Measurements from ENCODE around the gene IGF1R.

The IGF1R gene

DNA sequence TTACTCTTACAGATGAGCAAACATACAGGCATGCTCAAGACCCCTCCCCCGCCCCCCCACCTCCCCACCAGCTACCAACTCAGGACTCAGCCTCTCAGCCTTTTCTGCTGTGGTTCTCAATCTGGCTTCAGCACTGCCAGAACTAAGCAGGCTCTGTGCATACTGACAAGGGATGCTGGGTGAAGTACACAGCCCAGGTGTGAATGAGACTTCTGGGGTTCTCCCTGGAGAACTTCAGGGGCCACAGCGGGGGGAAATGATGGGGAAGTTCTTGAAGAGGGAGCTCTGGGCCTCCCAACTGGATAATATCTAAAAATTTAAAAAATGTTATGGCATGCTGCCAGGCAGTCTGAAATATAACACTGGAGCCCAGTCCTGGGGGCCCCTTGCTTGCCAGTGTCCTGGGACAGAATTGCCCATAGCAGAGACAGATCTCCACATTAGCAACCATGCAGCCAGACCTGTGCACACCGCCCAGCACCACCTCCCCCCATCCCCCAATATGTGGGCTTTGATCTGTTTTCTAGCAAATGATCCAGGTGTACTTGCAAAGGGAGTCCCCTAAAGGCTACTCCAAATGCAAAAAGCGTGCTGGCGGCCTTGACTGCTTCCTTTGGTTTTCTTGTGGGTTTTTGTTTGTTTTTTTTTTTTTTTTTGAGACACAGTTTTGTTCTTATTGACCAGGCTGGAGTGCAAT lies 317.9 kb downstream of the IGF1R start:
- no peak overlapping the region for H3K4me3 ChIP-seq (ENCODE audit: low read depth in 1 of 2, low read length in 2 of 2)
- H3K27ac ChIP-seq (ENCODE audit: low read depth, low read length), result no peak overlapping the region
- no peaks in the 10 kb centered on the region for H3K4me1 ChIP-seq (ENCODE audit: control insufficient read depth in 1 of 2, insufficient read depth in 2 of 2, low read length in 2 of 2)
- peaks cover 4 to 11% of the 10 kb centered on the region in 2 donors for H3K9me3 ChIP-seq (ENCODE audit: control insufficient read depth in 1 of 2, low read length in 2 of 2)
- H3K27me3 ChIP-seq (ENCODE audit: control insufficient read depth in 1 of 2, insufficient read depth in 2 of 2, low read length in 2 of 2), result no peaks in the 10 kb centered on the region
- peaks cover 8 to 16% of the 10 kb centered on the region in 2 donors for H3K36me3 ChIP-seq (ENCODE audit: control insufficient read depth in 1 of 2, insufficient read depth in 2 of 2, low read length in 2 of 2)
- H3K9ac ChIP-seq (ENCODE audit: low read depth in 1 of 2, low read length in 2 of 2), result no peak overlapping the region

- H3K9ac ChIP-seq (ENCODE audit: low read depth in 1 of 2, low read length in 2 of 2), result no peak overlapping the region
- peaks cover 0 to 7% of the 10 kb centered on the region in 2 donors for H3K36me3 ChIP-seq (ENCODE audit: control insufficient read depth in 1 of 2, insufficient read depth in 2 of 2, low read length in 2 of 2)
- no peaks in the 10 kb centered on the region for H3K27me3 ChIP-seq (ENCODE audit: control insufficient read depth in 1 of 2, insufficient read depth in 2 of 2, low read length in 2 of 2)
- no peaks in the 10 kb centered on the region for H3K4me1 ChIP-seq (ENCODE audit: control insufficient read depth in 1 of 2, insufficient read depth in 2 of 2, low read length in 2 of 2)
- H3K27ac ChIP-seq (ENCODE audit: low read depth, low read length), result no peak overlapping the region
- no peak overlapping the region for H3K4me3 ChIP-seq (ENCODE audit: low read depth in 1 of 2, low read length in 2 of 2)
- peaks cover 0 to 3% of the 10 kb centered on the region in 2 donors for H3K9me3 ChIP-seq (ENCODE audit: control insufficient read depth in 1 of 2, low read length in 2 of 2)
Measured at GRCh38 chr15:98967096-98967495, 318.8 kb downstream of the IGF1R start.

- no peaks in the 10 kb centered on the region for H3K36me3 ChIP-seq (ENCODE audit: control insufficient read depth in 1 of 2, insufficient read depth in 2 of 2, low read length in 2 of 2)
- no peaks in the 10 kb centered on the region for H3K9me3 ChIP-seq (ENCODE audit: control insufficient read depth in 1 of 2, low read length in 2 of 2)
- H3K27ac ChIP-seq (ENCODE audit: low read depth, low read length), result no peak overlapping the region
- no peak overlapping the region for H3K9ac ChIP-seq (ENCODE audit: low read depth in 1 of 2, low read length in 2 of 2)
- H3K4me1 ChIP-seq (ENCODE audit: control insufficient read depth in 1 of 2, insufficient read depth in 2 of 2, low read length in 2 of 2), result no peaks in the 10 kb centered on the region
- H3K27me3 ChIP-seq (ENCODE audit: control insufficient read depth in 1 of 2, insufficient read depth in 2 of 2, low read length in 2 of 2), result no peaks in the 10 kb centered on the region
- H3K4me3 ChIP-seq (ENCODE audit: low read depth in 1 of 2, low read length in 2 of 2), result no peak overlapping the region
Measured at GRCh38 chr15:98967916-98968315, 319.6 kb downstream of the IGF1R start.

- H3K9ac ChIP-seq (ENCODE audit: low read depth in 1 of 2, low read length in 2 of 2), result no peak overlapping the region
- no peaks in the 10 kb centered on the region for H3K36me3 ChIP-seq (ENCODE audit: control insufficient read depth in 1 of 2, insufficient read depth in 2 of 2, low read length in 2 of 2)
- no peak overlapping the region for H3K4me3 ChIP-seq (ENCODE audit: low read depth in 1 of 2, low read length in 2 of 2)
- no peaks in the 10 kb centered on the region for H3K27me3 ChIP-seq (ENCODE audit: control insufficient read depth in 1 of 2, insufficient read depth in 2 of 2, low read length in 2 of 2)
- H3K9me3 ChIP-seq (ENCODE audit: control insufficient read depth in 1 of 2, low read length in 2 of 2), result no peaks in the 10 kb centered on the region
- no peaks in the 10 kb centered on the region for H3K4me1 ChIP-seq (ENCODE audit: control insufficient read depth in 1 of 2, insufficient read depth in 2 of 2, low read length in 2 of 2)
- H3K27ac ChIP-seq (ENCODE audit: low read depth, low read length), result no peak overlapping the region
Measured at GRCh38 chr15:98968576-98968975, 320.2 kb downstream of the IGF1R start.

GRCh38 chr15:98969126-98969735 lies 320.9 kb downstream of the IGF1R start:
- Histone ChIP-seq H3K9ac (ENCODE audit: low read depth in 1 of 2, low read length in 2 of 2) (no peak overlapping the region), H3K36me3 (ENCODE audit: control insufficient read depth in 1 of 2, insufficient read depth in 2 of 2, low read length in 2 of 2) (no peaks in the 10 kb centered on the region), H3K27ac (ENCODE audit: low read depth, low read length) (no peak overlapping the region), H3K4me1 (ENCODE audit: control insufficient read depth in 1 of 2, insufficient read depth in 2 of 2, low read length in 2 of 2) (no peaks in the 10 kb centered on the region), H3K27me3 (ENCODE audit: control insufficient read depth in 1 of 2, insufficient read depth in 2 of 2, low read length in 2 of 2) (no peaks in the 10 kb centered on the region), H3K9me3 (ENCODE audit: control insufficient read depth in 1 of 2, low read length in 2 of 2) (no peaks in the 10 kb centered on the region), H3K4me3 (ENCODE audit: low read depth in 1 of 2, low read length in 2 of 2) (no peak overlapping the region)

GRCh38 chr15:98970799-98971198 lies 322.5 kb downstream of the IGF1R start:
- Histone ChIP-seq H3K9me3 (ENCODE audit: control insufficient read depth in 1 of 2, low read length in 2 of 2) (no peaks in the 10 kb centered on the region), H3K36me3 (ENCODE audit: control insufficient read depth in 1 of 2, insufficient read depth in 2 of 2, low read length in 2 of 2) (no peaks in the 10 kb centered on the region), H3K27ac (ENCODE audit: low read depth, low read length) (no peak overlapping the region), H3K4me1 (ENCODE audit: control insufficient read depth in 1 of 2, insufficient read depth in 2 of 2, low read length in 2 of 2) (no peaks in the 10 kb centered on the region), H3K9ac (ENCODE audit: low read depth in 1 of 2, low read length in 2 of 2) (no peak overlapping the region), H3K27me3 (ENCODE audit: control insufficient read depth in 1 of 2, insufficient read depth in 2 of 2, low read length in 2 of 2) (no peaks in the 10 kb centered on the region), H3K4me3 (ENCODE audit: low read depth in 1 of 2, low read length in 2 of 2) (no peak overlapping the region)

DNA sequence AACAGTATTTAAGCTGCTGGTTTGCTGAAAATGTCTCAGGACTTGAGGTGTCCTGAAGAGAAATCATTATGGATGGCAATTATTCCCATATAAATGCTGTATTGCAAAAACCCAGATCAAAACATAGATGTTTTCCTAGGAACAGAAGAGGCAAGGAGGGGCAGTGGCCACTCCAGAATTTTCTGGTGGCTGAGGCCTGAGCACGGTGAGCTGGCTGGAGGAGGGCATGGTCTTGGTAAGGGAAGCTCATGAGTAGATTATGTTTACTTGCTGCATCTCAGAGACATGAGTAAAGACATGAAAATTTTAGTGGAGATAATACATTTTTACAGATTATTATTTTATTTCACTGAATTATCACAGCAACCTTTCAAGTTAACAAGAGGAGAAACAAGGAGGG lies 328.2 kb downstream of the IGF1R start:
- Histone ChIP-seq H3K36me3 (ENCODE audit: control insufficient read depth in 1 of 2, insufficient read depth in 2 of 2, low read length in 2 of 2) (no peaks in the 10 kb centered on the region), H3K27ac (ENCODE audit: low read depth, low read length) (no peak overlapping the region), H3K27me3 (ENCODE audit: control insufficient read depth in 1 of 2, insufficient read depth in 2 of 2, low read length in 2 of 2) (no peaks in the 10 kb centered on the region), H3K9ac (ENCODE audit: low read depth in 1 of 2, low read length in 2 of 2) (no peak overlapping the region), H3K4me1 (ENCODE audit: control insufficient read depth in 1 of 2, insufficient read depth in 2 of 2, low read length in 2 of 2) (no peaks in the 10 kb centered on the region), H3K9me3 (ENCODE audit: control insufficient read depth in 1 of 2, low read length in 2 of 2) (no peaks in the 10 kb centered on the region), H3K4me3 (ENCODE audit: low read depth in 1 of 2, low read length in 2 of 2) (no peak overlapping the region)

GRCh38 chr15:98977441-98977840 lies 329.1 kb downstream of the IGF1R start:
- Histone ChIP-seq H3K36me3 (ENCODE audit: control insufficient read depth in 1 of 2, insufficient read depth in 2 of 2, low read length in 2 of 2) (no peaks in the 10 kb centered on the region), H3K9me3 (ENCODE audit: control insufficient read depth in 1 of 2, low read length in 2 of 2) (no peaks in the 10 kb centered on the region), H3K4me1 (ENCODE audit: control insufficient read depth in 1 of 2, insufficient read depth in 2 of 2, low read length in 2 of 2) (no peaks in the 10 kb centered on the region), H3K27me3 (ENCODE audit: control insufficient read depth in 1 of 2, insufficient read depth in 2 of 2, low read length in 2 of 2) (no peaks in the 10 kb centered on the region), H3K4me3 (ENCODE audit: low read depth in 1 of 2, low read length in 2 of 2) (no peak overlapping the region), H3K27ac (ENCODE audit: low read depth, low read length) (no peak overlapping the region), H3K9ac (ENCODE audit: low read depth in 1 of 2, low read length in 2 of 2) (no peak overlapping the region)

DNA sequence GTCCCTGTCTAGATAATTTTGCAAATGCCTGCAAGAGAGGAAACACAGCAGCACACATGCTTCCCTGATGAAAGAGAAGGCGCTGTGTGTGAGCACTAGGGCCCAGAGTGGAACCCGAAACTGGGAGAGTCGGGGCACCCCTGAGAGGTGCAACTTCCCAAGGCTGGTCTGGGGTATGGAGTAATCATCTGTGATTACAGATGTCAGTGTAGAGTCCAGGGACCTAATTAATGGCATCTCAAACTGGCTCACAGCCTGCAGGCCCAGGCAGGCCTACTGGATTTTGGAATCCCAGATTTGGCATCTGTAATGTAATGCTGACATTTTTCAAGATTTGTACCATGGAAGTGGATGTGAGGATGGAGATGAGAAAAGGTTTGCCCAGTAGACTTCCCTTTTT lies 329.8 kb downstream of the IGF1R start:
- H3K4me3 ChIP-seq (ENCODE audit: low read depth in 1 of 2, low read length in 2 of 2), result no peak overlapping the region
- no peak overlapping the region for H3K27ac ChIP-seq (ENCODE audit: low read depth, low read length)
- H3K36me3 ChIP-seq (ENCODE audit: control insufficient read depth in 1 of 2, insufficient read depth in 2 of 2, low read length in 2 of 2), result no peaks in the 10 kb centered on the region
- no peaks in the 10 kb centered on the region for H3K4me1 ChIP-seq (ENCODE audit: control insufficient read depth in 1 of 2, insufficient read depth in 2 of 2, low read length in 2 of 2)
- H3K27me3 ChIP-seq (ENCODE audit: control insufficient read depth in 1 of 2, insufficient read depth in 2 of 2, low read length in 2 of 2), result no peaks in the 10 kb centered on the region
- H3K9me3 ChIP-seq (ENCODE audit: control insufficient read depth in 1 of 2, low read length in 2 of 2), result no peaks in the 10 kb centered on the region
- H3K9ac ChIP-seq (ENCODE audit: low read depth in 1 of 2, low read length in 2 of 2), result no peak overlapping the region

DNA sequence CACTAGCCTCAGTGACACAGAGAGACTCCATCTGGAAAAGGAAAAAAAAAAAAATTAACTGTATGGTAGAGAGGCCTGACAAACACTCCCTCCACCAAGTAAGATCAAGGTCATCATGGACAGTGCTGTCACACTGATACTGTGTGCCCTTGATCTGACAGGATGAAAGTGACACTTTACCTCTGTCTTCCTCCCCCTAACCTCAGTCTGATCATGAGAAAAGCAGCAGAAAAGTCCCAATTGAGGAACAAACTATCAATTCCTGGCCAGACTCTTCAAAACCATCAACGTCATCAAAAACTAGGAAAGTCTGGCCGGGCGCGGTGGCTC lies 332.5 kb downstream of the IGF1R start:
- Histone ChIP-seq H3K4me1 (ENCODE audit: control insufficient read depth in 1 of 2, insufficient read depth in 2 of 2, low read length in 2 of 2) (no peaks in the 10 kb centered on the region), H3K27me3 (ENCODE audit: control insufficient read depth in 1 of 2, insufficient read depth in 2 of 2, low read length in 2 of 2) (no peaks in the 10 kb centered on the region), H3K9ac (ENCODE audit: low read depth in 1 of 2, low read length in 2 of 2) (no peak overlapping the region), H3K36me3 (ENCODE audit: control insufficient read depth in 1 of 2, insufficient read depth in 2 of 2, low read length in 2 of 2) (no peaks in the 10 kb centered on the region), H3K9me3 (ENCODE audit: control insufficient read depth in 1 of 2, low read length in 2 of 2) (no peaks in the 10 kb centered on the region), H3K4me3 (ENCODE audit: low read depth in 1 of 2, low read length in 2 of 2) (no peak overlapping the region), H3K27ac (ENCODE audit: low read depth, low read length) (no peak overlapping the region)
